ENCODE measurements around the gene OR2AG2.

Gene OR2AG2

GRCh38 chr11:6738590-6738989 is 33.2 kb downstream of the OR2AG2 start:
- DNase-seq (ENCODE audit: low read depth in 2 of 2), result no peak

DNA sequence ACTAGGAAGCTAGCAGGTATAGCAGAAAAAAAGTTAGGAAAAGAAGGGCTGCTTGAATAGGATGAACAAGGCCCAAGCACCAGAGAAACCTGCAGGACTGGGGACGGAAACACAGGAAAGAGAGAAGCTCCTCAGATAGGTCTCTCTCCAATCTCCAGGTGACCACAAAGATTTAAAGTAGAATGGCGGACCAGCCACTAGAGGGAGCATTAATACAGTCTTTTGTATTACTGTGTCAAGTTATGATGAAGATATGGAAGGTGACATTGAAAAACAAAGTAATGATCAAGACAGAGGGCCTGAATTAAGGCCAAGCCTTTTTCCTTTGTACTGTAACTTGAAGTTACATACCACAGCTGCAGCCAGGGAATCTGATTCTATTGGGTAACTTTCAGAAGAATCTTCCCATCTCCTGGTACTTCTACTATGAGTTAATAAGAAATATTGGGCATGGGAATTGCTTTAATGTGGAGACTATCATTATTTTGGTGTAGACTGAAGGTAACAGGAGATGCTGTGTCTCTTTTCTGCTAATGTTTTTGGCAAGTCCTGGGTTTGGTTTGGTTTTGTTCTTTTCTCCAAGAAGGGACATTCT is 33.8 kb downstream of the OR2AG2 start:
- no peak for DNase-seq (ENCODE audit: low read depth in 2 of 2)

DNA sequence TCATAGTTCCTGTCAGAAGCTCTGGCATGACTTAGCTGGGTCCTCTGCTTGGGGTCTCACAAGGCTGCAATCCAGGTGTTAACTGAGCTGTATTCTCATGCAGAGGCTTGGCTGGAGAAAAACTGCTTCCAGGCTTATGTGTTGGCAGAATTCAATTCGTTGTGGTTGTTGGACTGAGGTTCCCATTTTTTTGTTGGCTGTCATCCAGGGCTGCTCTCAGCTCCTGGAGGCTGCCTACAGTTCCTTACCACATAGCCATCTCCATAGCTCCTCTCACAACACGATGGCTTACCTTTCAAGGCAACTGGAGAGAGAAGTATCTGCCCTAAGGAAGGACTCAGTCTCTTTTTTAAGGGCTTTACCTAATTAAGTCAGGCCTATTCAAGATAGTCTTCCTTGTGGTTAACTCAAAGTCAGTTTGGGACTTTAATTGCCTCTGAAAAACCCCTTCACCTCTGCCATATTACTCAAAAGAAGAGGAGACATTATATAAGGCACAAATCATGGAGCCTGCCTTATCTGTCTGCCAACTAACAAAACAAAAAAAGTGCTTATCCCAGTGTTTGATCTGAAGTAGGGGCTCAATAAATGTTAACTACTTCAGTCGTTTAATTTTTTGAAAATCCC is 35.2 kb downstream of the OR2AG2 start:
- DNase-seq (ENCODE audit: low read depth in 2 of 2), result no peak

DNA sequence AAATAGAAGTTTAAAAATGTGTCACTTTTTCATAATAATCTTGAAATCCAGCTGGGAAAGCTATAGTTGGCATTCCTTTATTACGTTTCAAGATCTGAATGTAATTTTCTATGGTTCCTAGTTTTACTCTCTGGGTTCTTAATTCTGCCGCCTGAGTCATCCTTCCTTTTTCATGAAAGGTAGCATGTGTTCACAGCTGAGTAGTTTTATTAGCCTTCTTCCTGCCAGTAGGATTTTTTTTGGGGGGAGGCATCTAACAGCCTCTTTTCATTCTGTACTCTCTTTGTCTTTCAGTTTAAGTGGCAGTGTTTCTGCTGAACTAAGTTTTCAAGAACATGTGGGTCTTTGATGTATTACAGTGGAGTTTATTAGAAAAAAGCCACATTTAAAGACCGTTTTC is 36.5 kb downstream of the OR2AG2 start:
- DNase-seq (ENCODE audit: low read depth in 2 of 2), result no peak

GRCh38 chr11:6734616-6735015 is 37.2 kb downstream of the OR2AG2 start:
- DNase-seq (ENCODE audit: low read depth in 2 of 2), result no peak

DNA sequence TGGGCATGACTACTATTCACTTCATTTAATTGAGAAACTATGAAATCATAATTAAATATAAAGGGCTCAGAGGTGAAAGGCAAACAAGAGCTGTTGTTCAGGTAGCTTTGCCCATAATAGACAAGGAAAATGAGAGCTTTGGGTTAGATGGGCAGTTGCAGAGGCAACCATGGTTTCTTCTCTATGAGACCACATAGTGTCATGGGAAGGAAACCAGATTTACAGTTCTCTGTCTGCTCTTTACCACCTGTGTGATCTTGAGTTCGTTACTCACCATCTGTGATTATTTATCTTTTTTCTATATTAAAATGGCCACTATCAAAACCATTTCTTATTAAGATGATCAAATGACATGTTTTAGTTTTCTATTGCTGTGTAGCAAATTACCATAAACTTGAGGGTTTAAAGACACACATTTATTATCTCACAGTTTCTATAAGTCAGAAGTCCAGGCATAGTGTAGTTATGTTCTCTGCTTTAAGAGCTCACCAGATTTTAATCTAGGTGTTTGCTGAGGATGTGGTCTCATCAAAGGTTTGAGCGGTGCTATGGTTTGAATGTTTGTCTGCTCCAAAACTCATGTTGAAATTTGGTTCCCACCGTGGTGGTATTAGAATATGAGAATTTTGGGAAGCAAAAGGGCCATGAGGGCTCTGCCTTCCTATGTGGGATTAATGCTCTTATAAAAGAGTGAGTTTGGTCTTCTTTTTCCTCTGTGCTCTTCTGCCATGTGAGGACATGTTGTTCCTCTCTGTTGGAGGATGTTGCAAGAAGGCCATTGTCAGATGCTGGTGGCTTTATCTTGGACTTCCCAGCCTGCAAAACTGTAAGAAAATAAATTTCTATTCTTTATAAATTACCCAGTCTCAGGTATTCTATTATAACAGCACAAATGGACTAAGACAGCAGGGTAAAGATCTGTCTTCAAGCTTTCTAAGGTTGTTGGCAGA is 38.2 kb downstream of the OR2AG2 start:
- DNase-seq (ENCODE audit: low read depth in 2 of 2), result no peak

DNA sequence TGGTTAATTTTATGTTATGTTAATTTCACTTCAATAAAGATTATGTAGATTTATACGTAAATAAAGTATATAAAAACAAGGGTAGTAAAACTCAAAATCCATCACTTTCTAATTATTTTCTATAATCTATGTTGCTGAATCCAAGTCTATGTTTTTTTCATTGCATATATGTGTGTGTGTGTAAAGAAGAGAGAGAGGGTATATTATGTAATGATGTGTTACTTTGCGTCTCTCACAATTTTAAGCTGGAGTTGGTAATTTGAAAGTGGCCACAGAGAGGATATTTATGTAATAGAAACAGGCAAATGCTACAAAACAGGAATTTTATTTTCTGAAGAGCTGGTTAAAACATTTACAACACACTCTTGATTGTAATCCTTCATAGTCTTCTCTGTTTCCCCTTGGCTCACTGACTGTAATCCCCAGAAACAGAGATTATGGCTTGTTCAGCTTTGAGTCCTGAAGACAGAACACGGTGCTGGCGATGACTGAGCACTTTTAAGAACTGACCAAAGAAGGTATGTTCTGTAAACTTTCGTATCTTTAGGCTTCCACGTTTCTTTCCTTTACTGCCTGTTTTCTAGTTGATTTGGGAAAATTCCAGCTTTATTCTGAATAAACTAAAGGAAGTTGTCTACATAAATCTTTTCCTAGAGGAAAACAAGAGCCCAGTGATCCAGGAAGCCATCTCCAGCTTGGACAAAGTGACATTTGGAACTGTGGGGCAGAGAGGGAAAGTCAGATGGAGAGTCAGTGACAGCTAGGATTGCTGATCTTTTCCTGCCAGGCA is 43.6 kb downstream of the OR2AG2 start:
- no peak for DNase-seq (ENCODE audit: low read depth in 2 of 2)

DNA sequence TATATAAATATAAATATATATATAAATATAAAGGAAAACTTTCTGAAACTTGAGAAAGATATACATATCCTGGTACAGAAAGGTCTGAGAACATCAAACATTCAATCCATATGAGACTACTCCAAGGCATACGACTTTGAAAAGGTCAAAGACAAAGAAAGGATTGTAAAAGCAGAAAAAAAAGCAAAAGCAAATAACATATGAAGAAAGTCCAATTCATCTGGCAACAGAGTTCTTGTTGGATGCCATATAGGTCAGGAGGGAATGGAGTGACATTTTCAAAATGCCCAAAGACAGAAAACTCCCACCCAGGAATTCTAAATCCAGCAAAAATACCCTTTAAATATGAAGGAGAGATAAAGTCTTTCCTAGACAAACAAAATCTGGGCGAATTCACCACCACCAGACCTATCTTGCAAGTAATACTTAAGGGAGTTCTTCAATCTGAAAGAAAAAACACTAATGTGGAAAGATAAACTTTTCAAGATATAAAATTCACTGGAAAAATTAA is 46.3 kb downstream of the OR2AG2 start:
- DNase-seq (ENCODE audit: low read depth in 2 of 2), result no peak

DNA sequence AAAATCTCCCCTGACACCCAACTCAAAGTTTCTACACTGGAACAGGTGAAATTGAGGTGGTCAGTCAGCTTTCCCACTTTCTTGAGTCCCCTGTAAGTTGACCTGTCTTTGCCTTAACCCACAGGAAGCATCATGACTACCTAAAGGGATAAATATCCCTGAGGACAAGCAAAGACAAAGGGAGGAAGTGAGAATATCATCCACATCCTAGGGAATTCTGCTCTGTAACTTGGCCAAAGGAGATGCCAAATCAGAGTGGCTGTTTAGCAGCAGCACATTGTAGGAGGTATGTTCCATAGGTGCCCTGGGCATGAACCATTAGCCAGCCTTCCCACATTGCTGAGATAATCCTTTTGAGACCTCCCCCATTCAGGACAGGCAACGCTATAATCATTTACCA is 47.8 kb downstream of the OR2AG2 start:
- DNase-seq (ENCODE audit: low read depth in 2 of 2), result no peak

DNA sequence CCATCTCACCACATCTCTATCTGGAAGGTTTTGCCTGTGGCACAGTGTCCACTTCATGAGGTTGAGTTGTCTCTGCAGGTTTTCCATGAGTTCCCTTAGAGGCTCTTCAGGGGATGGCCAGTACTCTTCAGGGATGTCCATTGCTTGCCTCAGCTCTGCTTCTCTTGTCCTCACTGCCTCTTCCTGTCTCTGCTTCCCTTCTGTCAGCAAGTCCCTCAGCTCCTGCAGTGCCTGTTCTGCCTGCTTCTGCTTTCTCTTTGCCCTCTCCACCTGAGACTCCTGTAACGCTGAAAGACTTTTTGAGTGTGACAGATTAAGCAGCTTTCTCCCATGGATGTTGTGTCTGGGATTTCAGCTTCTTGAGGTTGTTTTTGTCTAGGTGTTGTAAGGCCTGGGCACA is 50.4 kb downstream of the OR2AG2 start:
- DNase-seq (ENCODE audit: low read depth in 2 of 2), result no peak

GRCh38 chr11:6719576-6719975 is 52.2 kb downstream of the OR2AG2 start:
- DNase-seq (ENCODE audit: low read depth in 2 of 2), result no peak

- DNase-seq (ENCODE audit: low read depth in 2 of 2), result no peak
These were observed 54.4 kb downstream of the OR2AG2 start for GRCh38 chr11:6717426-6717825.

Measured in stimulated activated CD8-positive, alpha-beta memory T cell treated with anti-CD3 and anti-CD28 coated beads, Interleukin-2, amount 100 ng/mL, for 48 hours (primary cell).